H9 (cell line): ENCODE results near the gene SNX27. TPM values are rescaled to one million over a fixed set of nuclear protein-coding genes. Genes with fewer than 3 reads are reported as not detected.

ENCODE experiments used
- DNase-seq: peaks from one replicate; pipeline ENCODE4 v3.0.0-alpha.2; 2017
- H2AFZ ChIP-seq: one replicate; pipeline ENCODE4 v1.6.1; 2013; ENCODE audit warnings: mild to moderate bottlenecking, low read length, control low read depth, moderate library complexity
- H2AK5ac ChIP-seq: 2 replicates; pipeline ENCODE4 v1.6.1; 2013; ENCODE audit warnings: low read length, control low read depth, mixed read lengths; ENCODE audit not compliant: insufficient read length
- H2BK120ac ChIP-seq: one replicate; pipeline ENCODE4 v1.6.1; 2013; ENCODE audit warnings: low read depth, mild to moderate bottlenecking, low read length, control low read depth, inconsistent platforms; ENCODE audit not compliant: poor library complexity, severe bottlenecking
- H2BK12ac ChIP-seq: 2 replicates; pipeline ENCODE4 v1.6.1; 2013; ENCODE audit warnings: low read length, control low read depth, mixed read lengths, low read depth; ENCODE audit not compliant: insufficient read length
- H2BK15ac ChIP-seq: 2 replicates; pipeline ENCODE4 v1.6.1; 2013; ENCODE audit warnings: low read depth, low read length, control low read depth
- H2BK20ac ChIP-seq: one replicate; pipeline ENCODE4 v1.6.1; 2013; ENCODE audit warnings: low read depth, mild to moderate bottlenecking, low read length, control low read depth, inconsistent platforms; ENCODE audit not compliant: poor library complexity, severe bottlenecking
- H2BK5ac ChIP-seq: 2 replicates; pipeline ENCODE4 v1.6.1; 2013; ENCODE audit warnings: low read length, control low read depth, mixed read lengths; ENCODE audit not compliant: insufficient read length
- H3K14ac ChIP-seq: 2 replicates; pipeline ENCODE4 v1.6.1; 2013; ENCODE audit warnings: low read length, control low read depth; ENCODE audit not compliant: insufficient read depth
- H3K18ac ChIP-seq: 2 replicates; pipeline ENCODE4 v1.6.1; 2013; ENCODE audit warnings: low read depth, mild to moderate bottlenecking, mixed read lengths, low read length, control low read depth; ENCODE audit not compliant: insufficient read length
- H3K23ac ChIP-seq: 2 replicates; pipeline ENCODE4 v1.6.1; 2013; ENCODE audit warnings: low read length, control low read depth, mixed read lengths, low read depth; ENCODE audit not compliant: insufficient read length
- H3K23me2 ChIP-seq: 2 replicates; pipeline ENCODE4 v1.6.1; 2013; ENCODE audit warnings: low read depth, mild to moderate bottlenecking, mixed read lengths, low read length, control low read depth; ENCODE audit not compliant: insufficient read length, poor library complexity, severe bottlenecking
- H3K27ac ChIP-seq: 2 replicates; pipeline ENCODE4 v1.5.1; 2013; ENCODE audit warnings: low read length, control low read depth, mixed read lengths, low read depth; ENCODE audit not compliant: insufficient read length
- H3K27me3 ChIP-seq: 2 replicates; pipeline ENCODE4 v1.6.1; 2013; ENCODE audit warnings: low read length, control low read depth, inconsistent platforms; ENCODE audit not compliant: insufficient read depth
- H3K4ac ChIP-seq: 2 replicates; pipeline ENCODE4 v1.6.1; 2013; ENCODE audit warnings: low read depth, mild to moderate bottlenecking, control low read depth, inconsistent platforms, low read length, moderate library complexity
- H3K4me1 ChIP-seq: 2 replicates; pipeline ENCODE4 v1.6.1; 2013; ENCODE audit warnings: low read length, control low read depth, inconsistent platforms; ENCODE audit not compliant: insufficient read depth
- H3K4me2 ChIP-seq: 2 replicates; pipeline ENCODE4 v1.6.1; 2013; ENCODE audit warnings: low read length, control low read depth, mixed read lengths; ENCODE audit not compliant: insufficient read length, insufficient read depth
- H3K56ac ChIP-seq: 2 replicates; pipeline ENCODE4 v1.6.1; 2013; ENCODE audit warnings: low read depth, mild to moderate bottlenecking, mixed read lengths, low read length, control low read depth; ENCODE audit not compliant: insufficient read length
- H3K79me1 ChIP-seq: 2 replicates; pipeline ENCODE4 v1.6.1; 2013; ENCODE audit warnings: low read depth, mild to moderate bottlenecking, moderate library complexity, low read length, control low read depth, inconsistent platforms; ENCODE audit not compliant: insufficient read depth, poor library complexity, severe bottlenecking
- H3K79me2 ChIP-seq: 2 replicates; pipeline ENCODE4 v1.6.1; 2013; ENCODE audit warnings: low read length, control low read depth, inconsistent platforms; ENCODE audit not compliant: insufficient read depth
- H3K9ac ChIP-seq: 2 replicates; pipeline ENCODE4 v1.6.1; 2013; ENCODE audit warnings: low read length, control low read depth, mixed read lengths; ENCODE audit not compliant: insufficient read length; ENCODE audit errors: extremely low read depth
- H3K9me3 ChIP-seq: one replicate; pipeline ENCODE4 v1.6.1; 2013; ENCODE audit warnings: low read depth, low read length, inconsistent platforms; ENCODE audit not compliant: control insufficient read depth
- H3T11ph ChIP-seq: one replicate; pipeline ENCODE4 v1.6.1; 2013; ENCODE audit warnings: mild to moderate bottlenecking, low read length, control low read depth, inconsistent platforms
- H4K20me1 ChIP-seq: one replicate; pipeline ENCODE4 v1.6.1; 2013; ENCODE audit not compliant: control insufficient read depth, insufficient read length, insufficient read depth
- H4K5ac ChIP-seq: 2 replicates; pipeline ENCODE4 v1.6.1; 2013; ENCODE audit warnings: low read depth, mild to moderate bottlenecking, mixed read lengths, low read length, control low read depth; ENCODE audit not compliant: insufficient read length
- H4K8ac ChIP-seq: replicated peaks from 2 replicates; pipeline ENCODE4 v1.6.1; 2013; ENCODE audit warnings: low read length, control low read depth, mixed read lengths, low read depth; ENCODE audit not compliant: insufficient read length
- H4K91ac ChIP-seq: 2 replicates; pipeline ENCODE4 v1.6.1; 2013; ENCODE audit warnings: low read depth, mild to moderate bottlenecking, moderate library complexity, mixed read lengths, low read length, control low read depth; ENCODE audit not compliant: insufficient read length
- H3K27ac Mint-ChIP-seq, 3 experiments: 2 replicates in 2 of 3; 3 replicates in 1 of 3; pipeline ENCODE4 v1.8.0; 2020 to 2021; ENCODE audit warnings: mixed read lengths in 3 of 3, mild to moderate bottlenecking in 1 of 3, moderate library complexity in 1 of 3
- H3K27me3 Mint-ChIP-seq: 2 replicates; pipeline ENCODE4 v1.8.0; 2021; ENCODE audit warnings: low read depth, mild to moderate bottlenecking, moderate library complexity, mixed read lengths
- H3K36me3 Mint-ChIP-seq, 3 experiments: 2 replicates in 2 of 3; 3 replicates in 1 of 3; pipeline ENCODE4 v1.8.0; 2020 to 2021; ENCODE audit warnings: low read depth in 3 of 3, mixed read lengths in 3 of 3; ENCODE audit not compliant: insufficient read depth in 1 of 3
- H3K4me1 Mint-ChIP-seq, 2 experiments: 2 replicates each; pipeline ENCODE4 v1.8.0; 2020; ENCODE audit warnings: mixed read lengths in 2 of 2
- H3K4me3 Mint-ChIP-seq, 2 experiments: 2 replicates in 1 of 2; 3 replicates in 1 of 2; pipeline ENCODE4 v1.8.0; 2020 to 2021; ENCODE audit warnings: mild to moderate bottlenecking in 2 of 2, mixed read lengths in 2 of 2, moderate library complexity in 1 of 2
- H3K9me3 Mint-ChIP-seq, 2 experiments: 2 replicates in 1 of 2; 3 replicates in 1 of 2; pipeline ENCODE4 v1.8.0; 2020; ENCODE audit warnings: mild to moderate bottlenecking in 2 of 2, mixed read lengths in 2 of 2, moderate library complexity in 1 of 2
- WGBS: extraction: QIAGEN DNeasy Blood & Tissue Kit; methylation state at CpG from one replicate; pipeline ENCODE4 v1.1.7; 2013; ENCODE audit warnings: missing lambda C conversion rate, low lambda C conversion rate, mixed read lengths; ENCODE audit not compliant: insufficient read length; ENCODE audit errors: extremely low coverage; 5-methylcytosine and 5-hydroxymethylcytosine counted together
- total RNA-seq: library from RNA; stranded (reverse); gene quantifications from 2 replicates; pipeline ENCODE4 v1.2.1, GENCODE V29; 2021
- TF ChIP-seq, protein P1 (sequence below): fragments of 200-600 bp; sonication (generic); conservative IDR thresholded peaks from 3 replicates; pipeline ENCODE4 v1.8.0; 2021; ENCODE audit warnings: antibody characterized with exemption, mild to moderate bottlenecking

The SNX27 gene
- total RNA-seq, 1 experiment from 2014 or later, result 48.9 TPM

DNA sequence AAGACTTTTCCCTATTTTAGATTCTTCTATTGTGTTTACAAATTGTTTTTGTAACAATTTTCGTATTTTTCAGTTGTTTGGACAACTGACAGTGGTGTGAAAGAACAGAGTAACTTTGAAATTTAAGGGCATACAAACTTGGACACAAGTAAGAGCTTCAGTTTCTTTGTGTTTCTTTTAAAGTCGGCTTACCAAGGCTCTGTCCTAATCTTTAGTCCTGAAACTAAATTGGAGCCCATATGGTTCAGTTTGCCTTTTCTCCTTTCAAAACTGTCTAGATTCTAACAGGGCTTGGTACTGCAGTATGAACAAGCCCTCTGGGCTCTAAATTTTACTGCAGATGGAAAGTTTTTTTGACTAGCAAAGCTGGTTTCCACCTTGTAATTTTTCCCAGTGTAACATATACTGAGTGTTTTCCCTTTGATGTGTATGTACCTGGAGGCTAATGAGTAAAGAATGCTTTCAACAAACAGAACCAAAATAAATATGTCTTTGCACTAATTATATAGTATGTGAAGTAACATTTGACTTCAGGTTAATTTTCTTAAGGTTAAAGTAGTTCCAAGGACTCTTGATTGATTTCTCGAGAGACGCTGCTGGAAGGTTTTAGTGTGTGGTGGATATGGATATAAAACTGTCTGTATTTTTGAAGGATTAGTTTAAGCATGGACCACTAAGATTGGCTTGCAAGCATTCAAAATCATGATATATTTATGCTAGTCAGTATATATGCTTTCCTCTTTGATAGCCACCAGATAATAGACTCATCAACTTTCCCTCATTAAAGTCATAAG is 4.1 kb downstream of the SNX27 start:
- Histone ChIP-seq H3K23ac (no peak overlapping the region), H3K18ac (no peak overlapping the region), H3K14ac (no peak overlapping the region), H2BK15ac (no peak overlapping the region), H4K20me1 (no peaks in the 10 kb centered on the region), H2BK20ac (no peak overlapping the region), H2AFZ (no peak overlapping the region), H3K56ac (no peak overlapping the region), H3K27me3 (no peaks in the 10 kb centered on the region), H2BK5ac (no peak overlapping the region), H3K23me2 (peaks cover 12% of the 10 kb centered on the region), H2BK12ac (no peak overlapping the region), H3K79me2 (peaks cover 11% of the 10 kb centered on the region; the same call in 1 of the 2 replicates), H3K9ac (no peak overlapping the region), H4K8ac (no peak overlapping the region), H4K5ac (no peak overlapping the region), H3K9me3 (no peaks in the 10 kb centered on the region), H3T11ph (no peak overlapping the region), H3K79me1 (no peaks in the 10 kb centered on the region), H2AK5ac (no peak overlapping the region), H3K4ac (no peak overlapping the region), H3K4me1 (no peaks in the 10 kb centered on the region; the same call in 1 of the 2 replicates), H3K27ac (no peak overlapping the region), H2BK120ac (no peak overlapping the region), H4K91ac (no peak overlapping the region), H3K4me2 (no peak overlapping the region)
- peaks cover 2 to 5% (median 2%) of the 10 kb centered on the region in 3 experiments; a peak in 5 of 7 replicates for H3K36me3 Mint-ChIP-seq
- peaks cover 35 to 39% of the 10 kb centered on the region in 2 experiments for H3K4me1 Mint-ChIP-seq
- no peaks in the 10 kb centered on the region for H3K27me3 Mint-ChIP-seq
- H3K9me3 Mint-ChIP-seq, result peaks cover 0 to 3% of the 10 kb centered on the region in 2 experiments; a peak in 1 of 5 replicates
- WGBS, result no CpG with 5 or more reads among the region's 4 CpGs
- H3K4me3 Mint-ChIP-seq, result no peak overlapping the region
- H3K27ac Mint-ChIP-seq, result peak overlapping the region in 2 of 3 experiments; percentile 49 to 71; a peak in 1 of 7 replicates
- DNase-seq, result no peak
- TF ChIP-seq, protein P1, sequence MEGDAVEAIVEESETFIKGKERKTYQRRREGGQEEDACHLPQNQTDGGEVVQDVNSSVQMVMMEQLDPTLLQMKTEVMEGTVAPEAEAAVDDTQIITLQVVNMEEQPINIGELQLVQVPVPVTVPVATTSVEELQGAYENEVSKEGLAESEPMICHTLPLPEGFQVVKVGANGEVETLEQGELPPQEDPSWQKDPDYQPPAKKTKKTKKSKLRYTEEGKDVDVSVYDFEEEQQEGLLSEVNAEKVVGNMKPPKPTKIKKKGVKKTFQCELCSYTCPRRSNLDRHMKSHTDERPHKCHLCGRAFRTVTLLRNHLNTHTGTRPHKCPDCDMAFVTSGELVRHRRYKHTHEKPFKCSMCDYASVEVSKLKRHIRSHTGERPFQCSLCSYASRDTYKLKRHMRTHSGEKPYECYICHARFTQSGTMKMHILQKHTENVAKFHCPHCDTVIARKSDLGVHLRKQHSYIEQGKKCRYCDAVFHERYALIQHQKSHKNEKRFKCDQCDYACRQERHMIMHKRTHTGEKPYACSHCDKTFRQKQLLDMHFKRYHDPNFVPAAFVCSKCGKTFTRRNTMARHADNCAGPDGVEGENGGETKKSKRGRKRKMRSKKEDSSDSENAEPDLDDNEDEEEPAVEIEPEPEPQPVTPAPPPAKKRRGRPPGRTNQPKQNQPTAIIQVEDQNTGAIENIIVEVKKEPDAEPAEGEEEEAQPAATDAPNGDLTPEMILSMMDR, result no peak
